Ishikawa (cell line): ENCODE measurements around the gene B3GNT8.

Source experiments
- CEBPB ChIP-seq: IDR thresholded peaks from 2 replicates; pipeline ENCODE4 v1.6.1; 2012
- EP300 ChIP-seq: IDR thresholded peaks from 2 replicates; pipeline ENCODE4 v1.6.1; 2012; ENCODE audit warnings: borderline replicate concordance
- RAD21 ChIP-seq: IDR thresholded peaks from 2 replicates; pipeline ENCODE4 v1.6.1; 2012; ENCODE audit warnings: low read depth
- TAF1 ChIP-seq: IDR thresholded peaks from 2 replicates; pipeline ENCODE4 v1.6.1; 2012; ENCODE audit warnings: low read depth, mild to moderate bottlenecking
- TF ChIP-seq, protein P1 (sequence below): IDR thresholded peaks from 2 replicates; pipeline ENCODE4 v1.6.1; 2012

DNA sequence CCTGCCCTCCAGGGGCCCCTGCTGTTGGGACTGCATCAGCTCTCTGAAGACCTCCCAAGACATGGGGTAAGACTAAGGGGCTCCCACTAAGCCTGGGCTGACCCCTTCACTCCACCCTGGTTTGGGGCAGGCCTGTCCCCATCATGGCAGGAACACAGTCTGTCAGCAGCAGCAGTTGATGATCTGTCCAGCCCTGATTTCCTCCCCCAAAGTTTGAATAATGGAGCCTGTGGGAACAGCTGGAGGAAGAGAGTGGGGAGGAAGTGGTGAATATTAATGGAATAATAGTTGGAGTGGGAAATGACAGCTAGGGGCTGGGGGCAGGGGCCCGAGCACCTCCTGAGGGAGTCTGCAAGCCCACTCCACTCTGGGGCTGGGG lies 1.3 kb upstream of the B3GNT8 start:
- TF ChIP-seq TAF1 (no peak), CEBPB (no peak), EP300 (no peak), RAD21 (no peak)
- TF ChIP-seq, protein P1, sequence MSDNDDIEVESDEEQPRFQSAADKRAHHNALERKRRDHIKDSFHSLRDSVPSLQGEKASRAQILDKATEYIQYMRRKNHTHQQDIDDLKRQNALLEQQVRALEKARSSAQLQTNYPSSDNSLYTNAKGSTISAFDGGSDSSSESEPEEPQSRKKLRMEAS = no peak
